ENCODE results near the gene GSTA1.
"Not testable (repeated sequence)": the region's sequence is repeated elsewhere in the genome, so short reads cannot be mapped to it uniquely, and the experiment has no call there.

Gene GSTA1

DNA sequence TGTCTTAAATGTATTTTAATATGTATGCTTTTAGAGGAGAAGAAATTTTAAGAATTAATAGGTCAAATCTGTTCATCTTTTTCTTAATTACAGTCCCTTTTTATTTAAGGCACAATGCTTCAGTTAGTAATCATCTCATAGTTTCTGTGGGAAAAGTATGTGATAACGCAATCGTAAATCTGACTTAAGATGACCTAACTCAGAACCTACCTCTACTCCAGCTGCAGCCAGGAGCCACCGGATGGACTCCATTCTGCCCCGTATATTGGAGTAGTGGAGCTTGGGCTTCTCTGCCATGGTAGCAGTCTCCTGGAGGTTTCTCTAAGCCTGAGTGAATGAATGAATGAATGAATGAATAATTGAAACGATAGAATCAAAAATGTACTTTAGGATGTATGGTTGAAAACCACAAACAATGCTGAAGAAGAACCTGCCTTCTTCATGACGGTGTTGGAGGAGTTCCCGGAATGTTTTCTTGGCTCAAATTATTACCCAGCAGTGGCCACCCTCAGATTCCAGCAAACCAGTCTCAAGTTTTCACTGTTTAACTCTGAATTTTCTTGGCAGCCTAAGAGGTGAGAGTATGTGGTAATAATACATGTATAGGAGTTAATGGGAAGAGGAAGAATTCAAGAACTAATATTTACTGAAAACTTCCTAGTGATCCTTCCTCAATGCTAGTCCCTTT is 45.8 kb downstream of the GSTA1 start:
- DNase-seq (ENCODE audit: low read depth), result not testable (repeated sequence)

DNA sequence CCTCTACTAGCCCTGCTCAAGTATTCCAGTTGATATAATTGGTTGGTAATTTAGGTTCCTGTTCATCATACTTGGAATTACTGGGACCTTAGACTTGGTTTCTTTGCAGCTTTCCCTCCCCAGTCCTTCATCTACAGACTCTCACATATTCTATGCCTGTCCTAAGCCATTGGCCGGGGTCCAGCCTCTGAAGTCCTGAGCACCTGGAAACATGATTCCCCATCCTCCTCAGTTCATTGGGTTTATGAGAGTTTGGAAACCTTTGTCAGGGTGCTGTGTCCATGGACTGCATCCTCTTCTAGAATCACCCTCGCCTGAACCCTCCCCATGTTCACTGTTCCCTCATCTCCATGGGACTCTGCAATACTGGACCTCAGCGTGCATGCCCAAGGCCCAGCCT is 49.2 kb downstream of the GSTA1 start:
- DNase-seq (ENCODE audit: low read depth), result no peak

DNA sequence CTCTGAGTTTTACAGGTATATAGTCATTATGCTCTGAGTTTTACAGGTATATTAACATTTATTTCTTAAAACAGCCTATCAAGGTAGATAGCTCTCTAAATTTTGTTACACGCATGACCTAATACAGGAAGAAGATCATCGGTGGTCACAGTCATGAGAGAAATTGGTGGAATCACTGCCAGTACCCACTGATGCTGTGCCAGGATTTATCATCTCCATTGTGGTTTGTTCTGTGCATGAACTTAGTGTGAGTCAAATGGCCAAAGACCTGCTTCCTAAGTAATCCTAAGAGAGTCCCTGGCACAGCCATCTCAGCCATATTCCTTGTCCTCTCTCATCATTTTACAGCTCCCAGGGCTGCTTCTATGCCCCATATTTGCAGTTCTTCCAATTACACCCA is 50.5 kb downstream of the GSTA1 start:
- not testable (repeated sequence) for DNase-seq (ENCODE audit: low read depth)

DNA sequence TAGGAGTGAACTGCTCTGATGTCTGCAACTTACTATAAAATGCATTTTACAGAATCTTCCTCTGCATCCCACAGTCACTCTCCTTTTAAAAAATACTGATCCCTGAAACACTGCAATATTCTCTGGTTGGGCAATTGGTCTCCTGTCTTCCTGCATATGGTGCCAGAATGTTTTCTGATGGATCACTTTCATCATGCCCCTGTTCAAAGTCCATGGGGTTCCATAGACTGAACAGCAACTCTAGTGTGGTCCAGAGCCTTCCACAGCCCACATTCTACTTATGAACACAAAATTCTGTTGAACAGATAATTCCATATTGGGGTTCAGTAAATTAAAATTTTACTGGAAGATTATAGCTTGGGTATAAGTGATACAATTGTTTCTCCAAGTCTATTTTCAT is 51.3 kb downstream of the GSTA1 start:
- DNase-seq (ENCODE audit: low read depth), result no peak

DNA sequence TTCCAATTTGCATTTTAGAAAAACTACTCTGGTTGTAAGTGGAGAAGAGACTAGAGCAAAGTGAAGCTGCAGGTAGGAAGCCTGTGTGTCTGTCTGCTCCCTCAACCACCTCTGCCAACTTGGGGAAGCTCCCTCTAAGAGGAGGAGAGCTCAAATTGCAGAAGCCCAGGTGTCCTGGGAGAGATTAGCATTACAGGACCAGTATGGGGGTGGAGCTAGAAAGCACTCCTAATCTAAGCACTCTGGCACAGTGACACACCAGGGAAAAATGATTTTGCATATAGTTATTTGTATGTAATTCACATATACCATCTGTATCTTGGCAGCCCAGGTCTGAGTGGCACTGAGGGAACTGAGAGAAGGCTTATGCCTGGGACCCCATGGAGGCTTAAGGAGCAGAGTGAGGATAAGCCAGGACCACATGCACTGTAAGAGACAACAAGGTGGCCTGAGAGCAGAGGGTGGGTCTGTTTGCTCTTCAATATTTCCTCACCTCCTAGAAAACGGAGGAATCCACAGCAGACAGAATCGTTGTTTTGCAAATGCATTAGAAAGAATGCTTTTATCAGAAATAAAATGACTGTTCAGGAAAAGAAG is 54.0 kb downstream of the GSTA1 start:
- no peak for DNase-seq (ENCODE audit: low read depth)

DNA sequence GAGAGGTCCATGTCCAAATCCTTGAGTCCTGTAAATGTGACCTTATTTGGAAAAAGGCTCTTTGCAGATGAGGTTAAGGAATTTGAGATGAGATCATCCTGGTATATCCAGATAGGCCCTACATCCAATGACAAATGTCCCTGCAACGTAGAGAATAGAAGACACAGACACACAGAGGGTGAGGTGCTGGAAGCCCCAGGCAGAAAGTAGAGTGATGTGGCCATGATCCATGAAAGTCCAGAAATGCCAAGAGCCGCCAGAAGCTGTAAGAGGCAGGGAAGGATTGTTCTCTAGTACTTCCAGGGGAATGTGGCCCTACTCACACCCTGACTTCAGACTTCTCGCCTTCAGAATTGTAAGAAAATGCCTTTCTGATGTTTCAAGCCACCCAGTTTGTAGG is 56.3 kb downstream of the GSTA1 start:
- not testable (repeated sequence) for DNase-seq (ENCODE audit: low read depth)

DNA sequence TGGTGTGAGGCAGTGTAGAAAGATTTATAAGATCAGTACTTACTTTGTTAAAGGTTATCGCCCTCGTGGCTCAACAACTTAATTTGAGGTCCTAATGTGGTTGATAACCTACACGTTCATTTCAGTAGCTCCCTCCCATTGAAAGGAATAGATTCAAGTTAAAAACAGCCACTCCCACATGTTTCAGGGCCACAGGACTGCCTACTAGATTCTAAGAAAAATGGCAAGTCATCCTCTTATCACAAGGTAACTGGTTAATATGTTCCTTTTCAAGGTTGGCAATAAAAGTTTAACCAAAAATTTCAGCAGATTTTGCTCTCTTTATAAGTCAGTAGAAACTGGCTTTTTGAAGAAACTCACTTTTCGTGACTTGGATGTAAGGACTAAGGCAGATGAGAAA is 57.4 kb downstream of the GSTA1 start:
- no peak for DNase-seq (ENCODE audit: low read depth)

DNA sequence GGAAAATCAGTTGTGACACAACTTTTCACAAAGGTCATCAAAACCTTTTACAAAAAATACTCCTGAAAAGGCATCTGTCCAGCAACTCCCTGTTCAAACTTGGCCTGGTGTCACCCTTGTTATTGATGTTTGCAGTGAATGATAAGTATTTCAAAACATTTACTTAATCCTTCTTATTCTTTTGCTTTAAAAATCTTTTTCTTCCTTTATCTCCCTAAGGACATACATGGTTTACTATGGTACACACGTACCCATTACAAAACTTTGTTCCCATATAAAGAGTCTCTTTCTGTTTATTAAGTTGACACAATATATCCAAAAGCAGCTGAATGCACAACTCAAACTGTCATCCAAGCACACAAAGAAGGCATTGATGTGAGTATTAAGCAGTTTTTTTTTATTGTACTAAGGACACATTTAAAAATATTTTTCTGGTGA is 57.8 kb downstream of the GSTA1 start:
- no peak for DNase-seq (ENCODE audit: low read depth)

DNA sequence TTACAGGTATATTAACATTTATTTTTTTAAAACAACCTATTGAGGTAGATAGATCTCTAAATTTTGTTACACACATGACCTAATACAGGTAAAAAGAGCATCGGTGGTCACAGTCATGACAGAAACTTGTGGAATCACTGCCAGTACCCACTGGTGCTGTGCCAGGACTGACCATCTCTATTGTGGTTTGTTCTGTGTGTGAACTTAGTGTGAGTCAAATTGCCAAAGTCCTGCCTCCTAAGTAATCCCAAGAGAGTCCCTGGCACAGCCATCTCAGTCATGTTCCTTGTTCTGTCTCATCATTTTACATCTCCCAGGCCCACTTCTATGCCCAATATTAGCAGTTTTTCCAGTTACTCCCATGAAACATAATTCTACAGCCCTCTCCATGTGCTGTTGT is 61.7 kb downstream of the GSTA1 start:
- no peak for DNase-seq (ENCODE audit: low read depth)
